RPMI8226 (cell line): Measurements from ENCODE around the gene CHMP5.

Experiments used
- DNase-seq: peaks from one replicate; pipeline ENCODE4 v3.0.0-alpha.2; 2015

CHMP5 gene

DNA sequence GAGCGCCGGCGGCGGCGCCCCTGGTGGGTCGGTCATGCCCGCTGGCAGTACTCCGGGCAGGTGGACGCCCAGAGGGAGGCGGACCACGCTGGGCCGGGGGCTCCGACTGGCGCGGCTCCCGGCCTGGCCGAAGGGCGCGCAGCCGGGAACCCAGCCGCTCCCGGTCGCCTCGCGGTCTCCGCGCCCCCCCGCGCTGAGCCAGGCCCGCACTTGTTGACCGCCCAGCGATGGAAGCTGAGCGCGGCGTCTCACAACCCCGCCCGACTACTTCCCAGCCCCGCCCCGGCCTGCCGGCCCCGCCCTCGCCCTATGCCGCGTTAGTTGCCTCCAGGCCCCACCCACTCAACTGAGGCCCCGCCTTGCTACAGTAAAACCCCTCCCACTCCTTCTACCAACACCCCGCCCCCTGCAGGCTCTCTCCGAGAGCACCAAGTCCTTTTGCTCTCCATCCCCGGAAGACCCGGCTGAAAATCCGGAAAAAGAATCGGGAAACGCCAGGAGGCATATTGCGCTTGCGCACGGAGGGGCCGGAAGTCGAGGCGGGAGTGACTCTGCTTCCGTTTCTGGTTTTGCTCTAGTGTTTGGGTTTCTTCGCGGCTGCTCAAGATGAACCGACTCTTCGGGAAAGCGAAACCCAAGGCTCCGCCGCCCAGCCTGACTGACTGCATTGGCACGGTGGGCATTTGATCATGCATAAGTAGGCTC, at the start of gene CHMP5, which contains the start of gene BAG1:
Gene CHMP5 (plus strand): TSS at position 577 of the 705 bp plus-strand sequence. CDS start 30 bp downstream, at position 607.
Gene BAG1 (minus strand): TSS at position 236 of the 705 bp plus-strand sequence.
- peak; percentile 98 for DNase-seq

DNA sequence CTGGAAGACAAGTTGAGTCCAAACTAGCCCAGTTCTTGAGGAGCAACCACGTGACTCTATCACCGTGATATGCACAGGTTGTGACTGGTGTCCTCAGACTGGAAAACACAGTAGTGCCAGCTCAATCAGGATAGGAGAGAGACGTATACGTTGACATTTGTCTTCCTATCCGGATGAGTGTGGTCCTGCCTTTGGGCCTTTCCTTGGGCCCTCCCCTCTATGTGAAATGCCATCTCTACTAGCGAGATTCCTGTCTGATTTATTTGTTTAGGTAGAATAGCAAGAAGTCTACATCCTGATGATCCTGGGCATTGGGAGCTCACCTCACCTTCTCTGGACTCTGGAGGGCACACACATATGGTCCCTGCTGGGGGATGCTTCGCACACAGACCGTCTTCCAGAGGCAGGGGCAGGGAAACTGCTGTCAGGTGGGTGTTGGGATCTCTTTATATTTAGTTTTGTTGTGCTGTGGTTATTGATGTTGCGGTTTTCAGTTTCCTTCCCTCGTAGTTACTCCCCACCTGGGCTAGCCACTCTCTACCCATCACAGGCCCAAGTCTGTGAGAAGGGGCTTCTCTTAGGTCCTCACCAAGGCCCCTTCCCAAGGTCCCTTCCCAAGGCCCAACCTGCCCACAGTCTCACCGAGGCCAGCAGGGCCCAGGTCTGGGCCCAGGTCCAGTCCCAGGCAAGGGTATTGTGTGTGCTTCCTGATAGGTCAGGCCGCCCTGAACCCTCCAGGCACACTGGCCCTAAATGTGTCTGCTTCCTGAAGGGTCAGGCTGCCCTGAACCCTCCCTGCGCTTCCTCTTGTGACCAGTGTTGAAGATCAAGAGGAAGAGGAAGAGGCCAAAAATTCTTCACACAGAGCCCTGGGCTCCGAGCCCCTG, 43.9 kb upstream of the CHMP5 start:
- no peak for DNase-seq

DNA sequence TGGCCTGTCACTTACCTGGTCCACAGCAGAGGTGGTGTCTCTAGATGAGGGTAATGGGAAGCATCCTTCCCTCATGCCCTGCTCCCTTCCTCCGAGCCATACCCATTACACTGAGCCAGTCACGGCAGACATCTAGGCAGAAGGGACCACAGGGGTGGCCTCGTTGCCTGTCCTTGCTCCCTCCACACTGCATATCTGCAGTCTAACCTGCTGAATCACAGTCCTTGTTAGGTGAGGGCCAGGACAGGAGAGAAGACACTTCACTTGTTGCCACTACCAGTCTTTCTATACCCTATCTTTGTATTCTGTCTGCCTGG, 43.3 kb upstream of the CHMP5 start:
- DNase-seq = no peak

DNA sequence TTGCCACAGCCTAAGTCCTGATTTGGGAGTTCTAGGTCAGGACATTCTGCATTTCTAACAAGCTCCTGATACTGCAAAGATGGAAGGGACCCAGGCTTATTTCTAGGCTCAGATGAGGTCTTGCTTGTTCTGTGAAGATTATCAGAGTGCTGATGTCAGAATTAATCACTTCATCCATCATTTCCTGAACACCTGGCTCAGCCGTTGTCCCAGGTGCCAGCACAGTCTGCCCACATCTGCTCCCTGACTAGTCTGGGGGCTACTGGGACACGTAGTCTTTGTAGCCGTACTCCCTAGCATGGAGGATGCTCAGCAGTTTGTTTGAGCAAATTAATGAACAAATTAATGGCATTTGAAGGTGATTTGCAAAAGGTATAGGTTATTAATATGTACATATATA, 42.8 kb upstream of the CHMP5 start:
- no peak for DNase-seq

DNA sequence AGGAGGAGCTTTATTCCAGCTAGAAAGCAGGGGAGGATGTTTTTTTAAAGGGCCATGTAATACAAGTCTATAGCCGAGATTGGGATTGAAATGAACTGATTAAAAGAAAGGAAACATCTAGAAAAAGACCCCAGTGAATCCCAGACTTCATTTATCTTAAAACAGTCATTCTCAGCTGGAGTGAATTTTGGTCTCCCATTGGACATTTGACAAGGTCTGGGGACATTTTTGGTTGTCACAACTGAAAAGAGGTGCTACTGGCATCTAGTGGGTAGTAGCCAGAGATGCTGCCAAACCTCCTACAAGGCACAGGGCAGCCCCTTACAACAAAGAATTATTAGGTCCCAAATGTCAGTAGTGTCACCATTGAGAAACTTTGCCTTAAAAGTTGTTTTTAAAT, 41.2 kb upstream of the CHMP5 start:
- no peak for DNase-seq

DNA sequence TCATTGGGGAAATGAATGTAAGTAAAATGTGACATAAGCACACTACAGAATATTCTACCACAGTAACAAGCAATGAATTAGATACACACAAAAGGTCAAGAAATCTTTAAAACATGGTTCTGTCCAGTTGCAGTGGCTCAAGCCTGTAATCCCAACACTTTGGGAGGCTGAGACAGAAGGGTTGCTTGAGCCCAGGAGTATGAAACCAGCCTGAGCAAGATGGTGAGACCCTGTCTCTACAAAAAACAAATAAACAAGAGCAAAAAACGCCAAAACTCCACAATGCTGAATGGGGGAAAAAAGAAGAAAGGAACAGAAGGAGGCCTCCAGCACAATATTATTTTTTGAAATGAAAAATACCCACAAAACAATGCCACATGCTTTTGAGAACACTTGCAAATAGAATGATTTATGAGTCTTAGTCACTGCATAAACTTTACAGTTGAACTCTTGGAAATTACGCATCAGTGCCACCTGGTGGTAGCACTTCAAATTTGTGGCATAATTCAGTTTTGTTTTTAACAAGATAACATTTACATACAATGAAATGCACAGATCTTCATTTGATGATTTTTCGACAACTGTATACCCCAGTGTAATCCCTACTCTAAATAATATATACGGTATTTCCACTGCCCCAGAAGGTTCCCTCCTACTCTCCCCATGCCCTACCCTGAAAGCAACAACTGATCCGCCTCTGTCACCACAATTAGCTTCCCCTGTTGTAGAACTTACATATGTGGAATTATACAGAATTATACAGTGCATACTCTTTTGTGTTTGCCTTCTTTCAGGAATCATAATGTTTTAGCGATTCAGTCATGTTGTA, 39.3 kb upstream of the CHMP5 start:
- DNase-seq = peak; percentile 68

DNA sequence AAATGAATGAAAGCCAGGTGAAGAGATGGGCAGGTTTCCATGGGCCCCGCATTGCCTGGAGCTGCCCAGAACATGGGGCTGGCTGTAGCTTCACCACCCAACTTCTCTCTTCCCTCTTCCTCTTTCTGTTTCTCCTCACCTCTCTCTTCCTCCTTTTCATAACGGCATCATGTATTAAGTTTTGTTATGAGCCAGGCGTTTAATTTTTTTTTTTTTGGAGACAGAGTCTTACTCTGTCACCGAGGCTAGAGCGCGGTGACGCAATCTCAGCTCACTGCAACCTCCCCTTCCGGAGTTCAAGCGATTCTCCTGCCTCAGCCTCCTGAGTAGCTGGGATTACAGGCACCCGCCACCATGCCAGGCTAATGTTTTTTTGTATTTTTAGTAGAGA, 37.8 kb upstream of the CHMP5 start:
- peak; percentile 14 for DNase-seq

DNA sequence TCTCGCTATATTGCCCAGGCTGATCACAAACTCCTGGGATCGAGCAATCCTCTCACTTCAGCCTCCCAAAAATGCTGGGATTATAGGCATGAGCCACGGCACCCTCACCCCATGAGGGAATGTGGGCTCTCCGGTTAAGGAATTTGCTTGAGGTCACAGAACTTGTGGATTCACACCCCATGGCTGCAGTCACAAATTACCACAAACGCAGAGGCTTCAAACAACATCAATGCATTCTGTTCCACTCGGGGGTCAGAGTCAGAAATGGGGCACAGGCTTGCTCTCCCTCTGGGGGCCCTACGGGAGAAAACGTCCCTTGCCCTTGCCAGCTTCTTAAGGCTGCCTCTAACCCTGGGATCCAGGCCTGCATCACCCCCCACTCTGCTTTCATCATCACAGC, 37.1 kb upstream of the CHMP5 start:
- DNase-seq = no peak

DNA sequence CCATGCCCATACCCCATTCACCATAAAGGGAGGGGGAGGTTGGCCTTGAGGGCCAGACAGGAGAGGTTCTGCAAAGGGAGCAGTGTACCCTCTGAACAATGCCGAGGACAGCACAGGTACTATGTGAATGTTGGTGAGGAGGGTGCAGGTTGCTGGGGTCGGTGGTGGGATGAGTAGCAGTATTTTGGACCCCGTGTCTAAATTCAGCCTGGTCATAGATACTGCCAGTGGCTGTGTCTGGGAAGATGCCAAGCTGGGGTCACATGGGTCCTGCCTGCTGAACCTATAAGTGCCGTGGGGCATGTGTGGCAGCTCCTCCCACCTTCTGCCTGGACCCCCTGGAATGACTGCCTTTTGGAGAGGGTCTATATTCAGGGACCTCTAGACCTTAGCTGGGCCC, 36.2 kb upstream of the CHMP5 start:
- no peak for DNase-seq

DNA sequence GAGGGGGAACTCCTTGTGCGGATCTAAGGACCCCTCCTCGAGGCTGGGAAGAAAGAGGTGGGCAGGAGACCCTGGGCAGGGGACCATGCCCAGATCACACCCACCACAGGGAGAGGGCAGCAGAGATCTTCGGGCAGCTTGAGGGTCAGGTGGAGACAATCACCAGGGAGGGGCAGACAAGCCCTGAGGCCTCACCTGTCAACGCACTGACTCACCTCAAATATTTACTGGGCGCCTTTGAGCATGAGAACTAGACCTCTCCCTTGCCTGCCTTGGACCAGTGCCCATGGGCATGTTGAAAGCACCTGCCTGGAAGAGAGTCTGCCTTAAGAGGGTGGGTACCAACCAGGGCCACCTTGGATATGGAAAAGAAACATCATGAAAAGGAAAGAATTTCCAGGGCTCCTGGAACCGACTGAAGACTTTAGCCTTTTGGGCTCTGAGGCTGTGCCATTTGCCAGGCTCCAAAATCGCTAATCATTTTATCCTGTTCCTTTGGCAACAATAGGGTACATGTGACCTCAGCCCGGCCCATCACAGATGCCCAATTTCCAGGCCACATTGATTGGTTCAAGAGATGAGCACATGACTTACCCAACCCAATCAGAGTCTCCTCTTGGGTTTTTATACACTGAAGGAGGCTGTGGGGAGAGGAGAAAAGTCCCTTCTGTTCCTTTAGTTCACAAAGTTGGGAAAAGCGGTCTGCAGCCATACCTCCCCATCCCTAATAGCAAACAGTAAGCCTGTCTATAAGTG, 35.3 kb upstream of the CHMP5 start:
- peak; percentile 88 for DNase-seq

DNA sequence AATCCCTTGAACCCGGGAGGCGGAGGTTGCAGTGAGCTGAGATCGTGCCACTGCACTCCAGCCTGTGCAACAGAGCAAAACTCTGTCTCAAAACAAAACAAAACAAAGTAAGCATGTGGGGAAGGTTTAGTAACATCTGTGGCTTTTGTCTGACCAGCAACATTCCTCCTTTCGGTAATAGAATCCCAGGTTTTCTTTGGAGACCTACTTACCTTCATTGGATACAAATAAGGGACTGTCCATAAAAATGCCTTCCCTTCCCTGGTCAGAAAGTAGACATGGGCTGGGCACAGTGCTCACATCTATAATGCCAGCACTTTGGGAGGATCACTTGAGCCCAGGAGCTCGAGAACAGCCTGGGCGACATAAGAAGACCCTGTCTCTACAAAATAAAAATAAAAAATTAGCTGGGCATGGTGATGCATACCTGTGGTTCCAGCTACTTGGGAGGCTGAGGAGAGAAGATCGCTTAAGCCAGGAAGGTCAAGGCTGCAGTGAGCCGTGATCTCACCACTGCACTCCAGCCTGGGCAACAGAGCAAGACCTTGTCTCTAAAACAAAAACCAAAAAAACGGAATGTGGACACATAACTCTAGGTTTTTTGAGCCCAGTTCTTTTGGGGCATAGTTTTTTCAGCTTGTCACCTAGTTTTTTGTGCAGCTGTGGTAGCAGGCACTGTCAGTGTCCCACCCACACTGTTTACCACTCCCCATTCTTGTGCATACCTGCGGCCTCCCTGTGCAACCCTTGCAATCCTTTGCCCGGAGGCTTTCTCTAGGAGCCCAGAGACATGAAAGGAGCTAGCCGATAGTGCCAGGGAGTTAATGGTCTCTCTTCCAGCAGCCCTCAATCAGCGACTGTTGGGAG, 33.9 kb upstream of the CHMP5 start:
- DNase-seq = no peak

DNA sequence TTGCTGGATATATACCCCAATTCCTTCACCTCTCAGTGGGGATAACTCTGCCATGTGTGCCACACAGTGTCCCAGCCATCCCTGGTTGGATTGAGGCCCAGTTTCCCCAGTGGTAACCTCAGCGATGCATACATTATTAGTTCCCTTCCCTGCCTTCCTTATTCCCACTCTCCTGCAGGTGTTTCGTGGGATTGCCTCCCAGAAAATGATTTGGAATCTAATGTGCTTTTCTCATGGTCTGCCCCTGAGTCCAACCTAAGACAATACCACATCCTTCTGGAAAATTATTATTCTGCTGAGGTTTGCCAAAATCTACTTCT, 33.3 kb upstream of the CHMP5 start:
- DNase-seq = no peak

DNA sequence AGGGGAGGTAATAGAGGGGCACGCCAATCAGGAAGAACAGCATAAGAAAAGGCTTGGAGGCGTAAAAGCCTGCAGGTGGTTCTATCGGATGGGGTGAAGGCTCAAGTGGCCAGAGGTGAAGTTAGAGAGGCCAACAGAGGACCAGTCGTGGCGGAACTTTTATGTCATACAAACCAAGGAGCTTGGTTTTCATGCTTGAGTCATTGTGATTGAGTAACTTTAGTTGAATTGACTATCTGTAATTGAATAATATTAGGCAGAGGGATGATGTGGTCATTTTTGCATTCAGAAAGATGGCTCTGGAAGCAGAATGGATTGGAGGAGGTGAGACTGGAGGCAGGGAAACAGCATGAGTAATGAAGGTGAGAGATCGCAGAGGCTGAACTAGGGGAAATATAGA, 32.0 kb upstream of the CHMP5 start:
- no peak for DNase-seq

DNA sequence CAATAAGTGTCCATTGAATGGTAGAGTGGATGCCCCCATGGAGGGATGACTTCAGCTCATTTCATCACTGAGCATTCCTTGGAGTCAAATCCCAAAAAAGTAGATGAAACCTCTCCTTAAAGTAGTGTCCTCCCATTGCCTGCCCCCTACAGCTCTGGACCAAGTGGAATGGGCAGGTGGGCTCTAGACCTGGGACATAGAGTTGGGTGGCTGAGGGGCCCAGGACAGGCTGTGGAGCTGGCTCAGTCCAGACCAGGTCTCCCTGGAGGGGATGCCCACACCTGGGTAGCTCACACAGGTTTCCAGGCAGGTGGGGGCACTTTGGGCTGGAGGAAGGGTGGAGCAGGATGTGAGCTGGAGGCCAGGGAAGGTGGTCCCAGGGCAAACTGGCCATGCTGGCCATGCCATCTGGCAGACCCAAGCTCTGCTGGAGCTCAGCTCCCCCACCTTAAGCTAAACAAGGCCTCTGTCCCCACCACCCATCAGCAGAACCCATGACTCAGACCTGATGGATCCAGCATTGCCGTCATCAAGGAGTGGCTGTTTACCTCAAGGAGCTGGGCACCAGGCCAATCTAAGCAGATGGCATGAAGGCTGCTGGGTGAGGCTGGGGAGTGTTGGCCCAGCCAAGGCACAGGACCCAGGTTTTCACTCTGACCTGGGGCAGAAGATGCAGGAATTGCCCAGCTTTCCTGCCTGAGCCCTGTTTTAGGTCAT, 31.1 kb upstream of the CHMP5 start:
- DNase-seq = peak; percentile 95

DNA sequence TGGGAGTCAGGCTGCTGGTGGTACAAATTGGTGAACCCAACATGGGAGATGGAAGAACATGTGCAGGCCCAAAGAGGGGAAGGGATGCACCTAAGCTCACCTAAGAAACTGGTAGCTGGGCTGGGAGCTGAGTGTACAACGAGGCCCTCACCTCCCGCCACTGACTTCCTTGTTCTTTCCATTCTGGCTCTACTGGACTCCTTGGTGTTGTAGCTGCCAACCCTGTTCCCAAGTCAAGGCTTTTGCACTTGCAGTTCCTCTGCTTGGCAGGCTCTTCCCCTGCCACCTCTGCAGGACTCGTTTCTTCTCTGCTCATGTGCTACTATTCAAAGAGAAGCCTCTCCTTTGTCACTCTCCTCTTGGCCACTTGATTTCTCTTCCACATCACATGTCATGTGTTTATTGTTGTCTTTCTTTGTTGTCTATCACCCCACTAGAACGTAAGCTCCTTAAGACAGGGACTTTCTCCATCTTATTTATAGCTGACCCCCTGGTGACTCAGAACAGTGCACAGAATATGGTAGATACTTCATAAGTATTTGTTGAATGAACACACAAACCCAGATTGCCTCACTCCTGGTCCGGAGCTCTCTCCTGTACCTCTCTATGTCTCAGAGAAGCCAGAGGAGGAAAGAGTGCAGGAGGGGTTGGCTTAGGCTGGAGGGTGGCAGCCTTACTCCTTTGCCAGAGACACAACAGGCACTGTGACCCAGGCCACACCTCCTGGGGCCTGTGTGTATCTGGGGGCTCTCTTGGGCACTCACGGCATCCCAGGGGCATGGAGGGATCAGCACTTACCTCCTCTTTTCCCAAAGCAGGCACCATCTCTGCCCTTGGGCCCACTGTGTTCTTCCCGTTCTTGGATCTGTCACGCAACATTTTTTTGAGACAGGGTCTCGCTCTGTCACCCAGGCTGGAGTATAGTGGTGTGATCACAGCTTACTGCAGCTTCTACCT, 30.1 kb upstream of the CHMP5 start:
- peak; percentile 18 for DNase-seq

DNA sequence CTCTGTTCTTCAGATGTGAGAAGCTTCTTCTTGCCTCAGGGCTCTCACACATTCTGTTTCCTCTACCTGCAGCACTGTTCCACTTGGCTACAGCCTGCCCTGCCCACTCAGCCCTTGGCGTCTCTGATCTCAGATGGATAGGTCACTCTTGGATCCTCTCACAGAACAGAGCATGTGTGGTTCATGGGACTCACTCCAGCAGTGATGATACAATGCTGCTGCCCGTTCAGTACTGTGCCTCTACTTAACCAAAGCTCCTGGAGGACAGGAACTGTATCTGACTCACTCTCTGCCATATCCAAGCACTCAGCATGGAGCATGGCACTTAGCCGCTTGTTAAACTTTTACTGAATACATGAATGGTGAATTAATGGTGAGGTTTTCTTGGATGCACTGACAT, 28.3 kb upstream of the CHMP5 start:
- no peak for DNase-seq

DNA sequence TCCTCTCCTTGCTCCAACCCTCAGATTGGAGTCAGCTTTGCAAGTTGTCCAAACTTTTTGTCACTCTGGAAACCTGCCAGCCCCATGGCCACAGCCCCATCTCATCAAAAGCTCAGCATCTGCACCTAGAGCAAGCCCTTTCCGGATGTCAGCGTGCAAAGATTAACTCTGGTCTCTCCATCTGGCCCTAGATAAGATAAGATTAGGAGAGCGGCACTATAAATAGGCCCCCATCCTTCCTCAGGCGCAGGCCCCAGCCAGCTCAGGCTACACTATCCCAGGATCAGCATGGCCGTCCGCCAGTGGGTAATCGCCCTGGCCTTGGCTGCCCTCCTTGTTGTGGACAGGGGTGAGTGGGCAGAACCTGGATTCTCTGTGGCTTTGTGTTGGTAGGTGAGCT, 24.9 kb upstream of the CHMP5 start, which contains the start of gene SPINK4:
Gene SPINK4 (plus strand): TSS at position 247 of the 400 bp plus-strand sequence. CDS start 42 bp downstream, at position 289.
- no peak for DNase-seq

DNA sequence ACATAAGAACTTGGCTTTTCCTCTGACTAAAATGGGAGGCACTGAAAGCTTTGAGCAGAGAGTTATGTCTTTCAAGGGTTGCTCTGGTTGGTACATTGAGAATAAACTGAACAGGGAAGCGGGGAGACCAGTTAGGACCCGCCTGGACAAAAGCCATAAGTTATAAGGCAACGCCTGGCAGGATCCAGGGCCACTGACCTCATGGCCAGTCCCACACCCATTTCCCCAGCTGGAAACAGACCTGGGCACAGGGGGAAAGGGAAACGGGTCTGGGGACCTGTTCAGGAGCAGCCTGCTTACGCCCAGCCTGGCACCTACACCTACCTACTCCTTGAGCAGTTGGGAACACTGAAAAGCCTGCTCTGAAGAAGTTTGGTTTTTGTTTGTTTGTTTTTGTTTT, 23.6 kb upstream of the CHMP5 start:
- no peak for DNase-seq

DNA sequence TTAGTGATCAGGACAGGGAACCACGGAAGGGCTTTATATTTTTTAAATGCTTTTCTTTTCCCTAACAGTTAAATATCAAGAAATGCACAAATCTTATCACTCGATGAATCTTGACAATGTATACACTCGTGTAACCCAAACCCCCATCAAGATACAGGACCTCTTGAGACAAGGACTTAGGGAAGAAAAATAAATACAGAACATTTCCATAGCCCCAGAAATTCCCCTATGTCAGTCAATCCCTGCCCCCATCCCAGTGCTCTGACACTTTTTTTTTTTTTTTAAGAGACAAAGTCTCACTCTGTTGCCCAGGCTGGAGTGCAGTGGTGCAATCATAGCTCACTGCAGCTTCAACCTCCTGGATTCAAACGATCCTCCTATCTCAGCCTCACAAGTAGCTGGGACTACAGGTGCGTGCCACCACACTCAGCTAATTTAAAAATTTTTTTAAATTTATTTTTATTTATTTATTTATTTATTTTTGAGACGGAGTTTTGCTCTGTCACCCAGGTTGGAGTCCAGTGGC, 22.2 kb upstream of the CHMP5 start:
- DNase-seq = no peak
